ENCODE data around the gene USP36.

The USP36 gene

DNA sequence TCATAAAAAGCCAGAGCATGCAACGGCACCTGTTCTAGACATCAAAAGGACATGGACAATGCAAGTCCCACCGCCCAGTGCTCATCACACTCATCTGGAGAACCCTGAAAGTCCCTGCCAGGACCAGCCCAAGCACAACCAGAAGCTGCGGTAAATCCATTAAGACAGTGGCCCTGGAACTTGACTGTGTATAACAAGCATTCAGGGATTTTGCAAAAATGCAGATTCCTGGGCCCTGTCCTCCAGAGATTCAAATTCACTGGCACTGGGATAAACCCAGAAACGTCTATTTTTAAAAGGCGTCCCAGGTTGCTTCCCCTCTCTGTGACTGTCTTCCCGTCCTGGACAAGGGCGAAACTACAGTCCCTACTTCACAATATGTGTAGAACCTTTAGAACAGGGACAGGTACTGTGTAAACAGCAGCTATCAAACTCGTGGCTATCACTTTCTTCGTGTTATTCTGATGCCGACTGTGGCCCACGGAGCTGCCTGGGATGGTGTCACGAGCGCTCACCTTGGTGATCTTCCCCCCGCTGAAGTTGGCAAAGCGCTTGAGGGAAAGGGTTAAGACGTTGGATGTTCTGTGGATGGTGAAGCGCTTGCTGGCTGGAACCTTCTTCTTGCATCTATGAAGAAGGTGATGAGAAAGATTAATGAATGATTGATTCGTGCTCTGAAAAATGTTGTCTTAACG is 22.3 kb downstream of the USP36 start:
- no peak for DNase-seq (ENCODE audit: low read depth in 2 of 3, low spot score in 1 of 3)

DNA sequence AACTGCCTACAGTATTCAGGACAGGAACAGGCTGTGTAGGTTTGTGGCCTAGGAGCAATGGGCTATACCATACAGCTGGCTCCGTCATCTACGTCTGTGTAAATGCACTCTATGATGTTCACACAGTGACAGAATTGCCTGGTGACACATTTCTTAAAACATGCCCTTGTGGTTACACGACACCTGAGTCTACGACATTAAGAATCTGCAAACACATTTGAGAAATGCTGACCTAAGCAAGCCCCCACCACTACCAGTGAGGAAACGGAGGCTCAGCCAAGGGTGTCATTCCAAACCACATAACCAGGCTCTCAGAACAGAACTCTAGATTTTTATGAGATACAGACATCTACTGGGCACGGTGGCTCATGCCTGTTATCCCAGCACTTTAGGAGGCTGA is 23.5 kb downstream of the USP36 start:
- peak in 2 of 3 donors; percentile 54 to 69 for DNase-seq (ENCODE audit: low read depth in 2 of 3, low spot score in 1 of 3)

DNA sequence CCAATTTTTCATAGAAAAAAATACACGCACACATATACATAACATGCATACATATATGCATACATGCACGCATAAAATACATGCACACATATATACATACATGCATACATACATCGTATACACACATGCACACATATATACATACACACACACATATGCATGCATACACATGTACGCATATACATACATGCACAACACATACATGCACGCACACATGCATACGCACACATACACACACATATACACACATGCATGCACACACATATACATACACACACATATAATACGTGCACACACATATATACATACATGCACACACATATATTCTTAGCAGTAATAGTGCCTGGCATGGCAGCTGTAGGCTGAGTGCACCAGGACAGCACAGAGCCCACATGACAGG is 24.9 kb downstream of the USP36 start:
- DNase-seq (ENCODE audit: low read depth in 2 of 3, low spot score in 1 of 3): no peak

DNA sequence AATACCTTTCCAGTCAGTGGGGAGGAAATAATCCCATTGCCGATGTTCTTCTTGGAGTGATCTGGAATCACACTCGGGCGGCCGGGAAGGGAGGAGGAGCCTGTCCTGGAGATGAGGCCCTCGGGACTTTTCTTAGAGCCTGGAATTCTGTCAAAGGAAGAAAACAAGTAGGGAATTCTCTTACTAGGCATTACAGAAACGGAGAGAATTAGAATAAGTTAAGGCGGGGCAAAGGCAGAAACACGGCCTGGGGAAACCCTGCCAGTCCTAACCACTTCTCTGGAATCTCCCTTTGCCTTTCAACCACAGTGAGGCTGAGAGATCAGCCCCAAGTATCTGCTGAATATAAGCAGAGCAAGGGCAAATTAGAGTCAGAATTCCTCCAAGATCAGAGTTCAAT is 27.8 kb downstream of the USP36 start:
- DNase-seq (ENCODE audit: low read depth in 2 of 3, low spot score in 1 of 3): no peak

DNA sequence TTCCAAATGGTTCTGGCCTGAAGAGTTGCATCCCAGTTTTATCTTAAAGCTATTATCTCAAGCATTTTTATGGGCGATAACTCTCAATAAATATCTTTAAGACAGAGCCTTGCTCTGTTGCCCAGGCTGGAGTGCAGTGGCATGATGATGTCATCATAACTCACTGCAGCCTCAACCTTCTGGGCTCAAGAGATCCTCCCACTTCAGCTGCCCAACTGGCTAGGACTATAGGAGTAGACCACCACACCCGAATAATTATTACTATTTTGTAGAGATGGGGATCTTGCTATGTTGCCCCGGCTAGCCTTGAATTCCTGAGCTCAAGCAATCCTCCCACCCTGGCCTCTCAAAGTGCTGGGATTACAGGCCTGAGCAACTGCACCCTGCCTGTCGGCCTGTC is 32.5 kb downstream of the USP36 start:
- no peak for DNase-seq (ENCODE audit: low read depth in 2 of 3, low spot score in 1 of 3)

DNA sequence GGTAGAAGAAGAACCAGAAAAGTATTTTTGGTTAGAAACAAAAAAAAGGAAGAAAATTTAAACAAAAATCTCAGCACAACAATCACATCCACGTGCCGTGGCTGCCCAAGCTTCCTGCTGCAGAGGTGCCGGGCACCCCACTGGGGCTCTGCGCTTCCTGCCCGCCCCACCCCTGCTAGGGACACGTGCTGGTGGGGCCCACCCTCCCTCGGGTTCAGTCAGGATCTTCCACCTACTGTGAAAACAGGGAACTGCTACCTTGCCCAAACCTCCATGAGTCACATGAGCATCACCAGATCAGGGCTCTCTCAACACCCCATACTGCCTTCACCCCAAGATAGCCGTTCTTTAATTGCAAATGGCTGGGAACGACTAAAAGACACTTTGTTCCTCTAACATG is 34.2 kb downstream of the USP36 start:
- DNase-seq (ENCODE audit: low read depth in 2 of 3, low spot score in 1 of 3): peak in 1 of 3 donors; percentile 50

DNA sequence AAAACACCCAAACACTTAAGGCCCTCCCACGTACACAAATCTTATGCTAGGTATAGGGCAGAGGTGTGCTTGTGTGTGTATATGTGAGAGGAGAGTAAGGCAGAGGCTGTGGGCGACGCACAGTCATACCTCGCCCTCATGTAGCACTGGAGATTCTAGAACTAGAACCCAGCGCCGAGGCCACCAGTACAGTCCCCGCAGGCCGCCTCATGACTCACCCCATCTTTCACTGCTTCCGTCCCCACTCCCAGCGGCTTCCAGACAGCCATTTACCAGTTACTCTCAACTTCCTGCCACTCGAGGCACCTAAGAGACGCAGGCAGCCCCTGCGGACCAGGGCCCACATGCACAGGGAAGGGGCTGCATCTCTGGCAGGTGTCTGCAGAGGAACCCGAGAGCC is 35.3 kb downstream of the USP36 start:
- peak; percentile 63 to 76 (median 67) for DNase-seq (ENCODE audit: low read depth in 2 of 3, low spot score in 1 of 3)

DNA sequence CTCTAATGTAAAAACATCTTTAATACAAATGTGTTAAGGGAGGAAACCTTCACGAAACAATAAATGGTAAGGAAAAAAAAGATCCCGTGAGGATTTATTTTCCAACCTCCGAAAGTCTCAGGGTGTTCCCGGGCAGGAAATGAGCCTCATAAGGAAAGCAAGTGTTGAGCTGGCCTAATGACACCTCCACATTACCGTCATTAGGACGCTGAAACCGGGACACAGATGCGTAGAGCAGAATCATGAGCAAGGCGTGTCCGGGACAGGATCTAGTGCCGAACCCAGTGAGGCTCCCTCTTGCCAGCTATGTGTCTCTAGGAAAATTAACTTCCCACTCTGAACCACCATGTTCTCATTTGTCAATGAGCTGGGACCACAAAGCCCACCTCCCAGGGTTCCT is 35.8 kb downstream of the USP36 start:
- DNase-seq (ENCODE audit: low read depth in 2 of 3, low spot score in 1 of 3): no peak

DNA sequence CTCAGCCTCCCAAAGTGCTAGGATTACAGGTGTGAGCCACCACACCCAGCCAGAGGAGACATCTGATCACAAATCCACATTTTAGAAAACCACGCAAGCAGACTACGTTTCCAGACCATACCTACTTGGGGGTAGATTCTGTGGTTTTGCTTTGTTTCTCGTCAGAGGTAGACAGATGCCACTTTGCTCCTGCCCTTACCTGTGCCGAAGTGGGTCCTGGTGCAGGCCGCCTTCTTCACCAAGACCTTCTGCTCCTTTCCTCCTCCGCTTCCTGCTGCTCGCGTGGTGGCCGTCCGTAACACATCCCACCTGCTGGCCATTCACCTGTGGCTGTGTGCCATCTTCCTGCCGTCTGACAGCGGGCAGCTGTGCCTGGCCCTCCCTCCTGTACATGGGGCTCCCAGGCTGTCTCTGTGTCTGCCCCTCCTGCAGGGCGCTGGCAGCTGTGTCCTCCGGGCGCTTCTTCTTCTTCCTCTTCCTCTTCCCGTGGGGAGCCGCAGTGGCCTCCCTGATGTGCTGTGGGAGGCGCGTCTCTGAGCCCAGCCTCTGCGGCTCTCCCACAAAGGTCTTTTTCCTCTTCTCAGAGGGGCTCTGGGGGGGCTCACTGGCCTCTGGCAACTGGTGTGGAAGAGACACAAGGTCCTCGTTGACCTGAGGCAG is 37.3 kb downstream of the USP36 start:
- no peak for DNase-seq (ENCODE audit: low read depth in 2 of 3, low spot score in 1 of 3)

DNA sequence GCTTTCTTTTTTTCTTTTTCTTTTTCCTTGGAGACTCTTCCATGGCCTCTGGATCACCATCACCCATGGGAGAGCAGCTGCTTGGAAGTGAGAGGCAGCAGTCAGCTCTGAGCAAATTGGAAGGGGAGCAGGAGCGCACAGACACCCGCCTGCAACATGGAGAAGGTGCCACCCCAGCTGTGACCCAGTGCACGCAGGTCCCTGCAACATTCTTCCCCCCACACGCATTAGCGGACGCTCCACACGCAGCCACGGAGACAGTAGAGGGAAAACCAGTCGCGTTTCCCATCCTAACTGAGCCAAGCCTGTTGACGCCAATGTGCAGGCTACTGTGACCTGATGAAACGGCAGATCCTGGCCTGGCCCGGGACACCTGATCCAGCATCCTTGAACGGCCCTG is 38.2 kb downstream of the USP36 start:
- no peak for DNase-seq (ENCODE audit: low read depth in 2 of 3, low spot score in 1 of 3)

DNA sequence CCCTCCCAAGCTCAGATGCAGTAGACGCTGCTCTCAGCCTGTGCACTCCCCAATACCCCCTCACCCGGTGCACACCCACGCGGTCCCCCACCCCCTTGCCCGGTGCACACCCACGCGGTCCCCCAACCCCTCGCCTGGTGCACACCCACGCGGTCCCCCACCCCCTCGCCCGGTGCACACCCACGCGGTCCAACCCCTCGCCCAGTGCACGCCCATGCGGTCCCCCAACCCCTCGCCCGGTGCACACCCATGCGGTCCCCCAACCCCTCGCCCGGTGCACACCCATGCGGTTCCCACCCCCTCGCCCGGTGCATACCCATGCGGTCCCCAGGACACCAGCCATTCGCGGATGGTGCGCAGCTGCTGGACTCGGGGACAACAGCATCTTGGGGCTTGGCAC is 38.6 kb downstream of the USP36 start:
- no peak for DNase-seq (ENCODE audit: low read depth in 2 of 3, low spot score in 1 of 3)

DNA sequence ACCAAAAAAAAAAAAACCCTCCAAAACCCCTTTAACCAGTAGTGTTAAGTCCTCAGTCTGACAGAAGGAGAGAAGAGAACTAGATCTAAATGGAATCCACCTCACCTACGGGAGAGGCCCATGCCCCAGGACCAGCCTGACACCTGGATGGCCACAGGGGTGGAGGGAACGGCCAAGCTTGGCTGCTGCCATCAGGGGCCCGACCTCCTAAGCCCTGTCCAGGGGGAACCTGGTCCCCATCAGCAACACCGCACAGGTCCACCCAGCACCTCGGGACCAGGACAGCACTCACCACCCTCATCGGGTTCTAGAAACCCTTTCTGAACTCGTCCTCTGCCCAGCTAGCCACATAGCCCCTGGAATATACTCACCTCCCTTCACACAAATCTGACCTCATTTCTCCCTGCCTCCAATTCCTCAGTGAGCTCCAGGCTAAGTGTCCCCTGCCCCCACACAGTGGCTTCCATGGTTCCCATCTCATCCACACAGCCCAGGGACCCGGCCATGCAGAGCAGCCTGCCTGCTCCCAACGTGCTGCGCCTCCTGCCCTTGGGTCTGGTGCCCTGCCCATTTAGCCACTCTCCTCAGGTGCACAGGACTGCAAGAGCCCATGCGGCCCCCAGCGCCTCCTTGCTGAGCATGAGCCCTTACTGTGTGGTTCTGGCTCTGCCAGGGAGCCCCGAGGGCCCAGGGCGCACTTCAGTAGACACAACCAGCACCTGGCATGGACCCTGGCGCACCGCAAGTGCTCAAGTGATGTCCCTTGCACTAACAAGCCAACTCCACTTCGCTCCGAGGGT is 40.3 kb downstream of the USP36 start:
- no peak for DNase-seq (ENCODE audit: low read depth in 2 of 3, low spot score in 1 of 3)

DNA sequence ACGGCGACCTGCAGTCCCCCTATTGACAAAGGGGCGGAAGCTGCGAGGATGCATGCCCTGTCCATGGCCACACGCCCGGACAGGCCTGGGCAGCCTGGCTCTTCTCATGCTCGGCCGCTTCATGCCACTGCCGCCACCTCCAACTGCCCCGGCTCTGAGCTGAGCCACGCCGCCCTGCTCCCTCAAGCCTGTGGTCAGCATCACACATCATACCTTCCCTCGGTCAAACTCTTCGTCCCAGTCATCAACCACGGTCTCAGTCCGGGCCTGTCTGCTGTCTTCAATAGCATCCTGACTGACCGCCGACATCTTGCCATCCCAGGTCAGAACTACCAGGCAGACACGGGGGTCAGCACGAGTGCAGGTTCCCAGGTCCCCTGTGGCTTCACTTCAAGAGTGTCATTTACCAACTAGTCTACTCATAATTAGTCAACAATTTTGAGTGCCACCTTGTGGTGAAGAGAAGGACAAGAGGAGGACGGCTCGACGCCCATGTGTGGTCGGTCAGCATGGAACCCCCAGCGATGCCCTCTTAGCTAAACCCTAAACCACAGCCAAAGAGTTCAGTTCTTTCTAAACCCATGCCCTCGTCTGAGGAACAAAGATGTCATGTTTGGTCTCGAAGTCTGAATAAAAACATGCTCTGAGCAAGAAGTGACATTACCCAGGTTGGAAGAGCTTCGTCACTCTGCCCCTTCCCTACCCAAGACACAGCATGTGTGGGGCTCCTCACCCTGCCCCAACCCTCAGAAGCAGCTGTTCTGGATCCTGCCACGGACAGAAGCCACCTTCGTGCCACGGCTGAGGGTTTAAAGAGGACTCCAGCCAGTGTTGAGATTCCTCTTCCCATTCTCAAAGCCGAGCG is 41.7 kb downstream of the USP36 start:
- DNase-seq (ENCODE audit: low read depth in 2 of 3, low spot score in 1 of 3): no peak

DNA sequence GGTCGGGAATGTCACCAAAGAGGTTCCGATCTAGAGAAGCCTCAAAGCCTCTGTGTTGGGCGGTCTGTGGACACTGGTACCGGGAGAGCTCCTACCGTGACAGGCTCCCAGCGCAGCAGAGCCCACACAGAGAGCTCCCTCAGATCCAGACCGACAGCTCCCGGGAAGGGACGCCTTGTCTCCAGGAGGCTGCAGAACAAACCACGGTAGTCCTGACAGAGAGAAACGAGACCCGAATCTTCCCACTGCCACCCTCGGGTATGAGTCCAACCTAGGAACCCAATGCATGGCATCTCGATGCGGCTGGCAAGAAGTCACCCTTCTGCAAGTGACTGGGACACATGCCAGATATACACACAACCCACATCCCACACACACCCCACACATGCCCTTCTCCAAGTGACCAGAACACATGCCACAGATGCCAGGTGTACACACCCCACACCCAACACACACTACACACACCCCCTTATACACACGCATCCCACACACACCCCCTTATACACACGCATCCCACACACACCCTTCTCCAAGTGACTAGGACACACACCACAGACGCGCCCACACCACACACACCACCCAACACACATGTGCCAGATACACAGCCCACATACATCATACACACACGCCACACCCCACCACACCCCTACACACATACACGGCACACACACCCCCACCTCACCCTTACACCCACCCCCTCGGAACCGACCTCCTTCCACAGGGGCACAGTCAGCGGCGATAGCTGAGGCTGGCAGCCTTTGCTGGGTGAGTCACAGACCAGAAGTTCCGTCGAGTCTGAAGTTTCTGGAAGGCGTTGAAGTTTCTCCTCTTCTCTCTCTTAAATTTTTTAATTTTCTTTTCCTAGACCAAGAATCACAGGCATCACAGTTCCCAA is 42.7 kb downstream of the USP36 start:
- no peak for DNase-seq (ENCODE audit: low read depth in 2 of 3, low spot score in 1 of 3)

DNA sequence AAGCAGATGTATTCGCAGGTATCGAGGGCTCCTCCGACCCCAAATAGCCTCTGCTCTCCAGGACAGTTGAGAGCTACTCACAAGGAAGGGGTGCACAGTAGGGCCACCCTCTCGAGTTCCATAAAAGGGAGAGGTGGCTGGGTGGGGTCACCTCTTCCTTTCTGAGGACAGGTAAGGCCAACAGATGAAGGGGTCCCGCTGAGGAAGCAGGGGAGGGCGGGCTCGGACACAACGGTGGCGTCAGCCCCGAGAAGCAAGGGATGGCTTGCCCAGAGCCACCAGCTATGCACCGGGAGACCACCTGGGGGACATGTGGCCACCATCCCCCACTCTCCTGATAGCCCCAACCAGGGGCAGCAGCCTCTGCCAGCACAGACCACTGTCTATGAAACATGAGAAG is 43.4 kb downstream of the USP36 start:
- no peak for DNase-seq (ENCODE audit: low read depth in 2 of 3, low spot score in 1 of 3)

DNA sequence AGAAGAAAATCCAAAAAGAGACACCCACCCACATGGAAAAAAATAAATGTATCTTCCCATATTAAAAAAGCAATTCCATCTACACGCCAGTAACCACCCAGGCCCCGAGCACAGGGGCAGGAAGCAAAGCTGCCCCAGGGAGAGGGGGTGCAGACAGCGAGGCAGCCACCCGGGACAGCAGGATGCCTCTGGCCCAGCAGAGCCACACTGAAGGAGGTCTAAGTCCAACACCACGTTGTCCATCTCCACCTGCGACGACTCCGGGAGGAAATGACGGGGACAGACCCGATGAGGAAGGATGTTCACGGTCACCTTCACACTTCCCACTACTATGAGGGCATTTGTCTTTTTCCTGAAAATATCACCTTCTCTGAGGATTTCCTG is 44.1 kb downstream of the USP36 start:
- DNase-seq (ENCODE audit: low read depth in 2 of 3, low spot score in 1 of 3): no peak

DNA sequence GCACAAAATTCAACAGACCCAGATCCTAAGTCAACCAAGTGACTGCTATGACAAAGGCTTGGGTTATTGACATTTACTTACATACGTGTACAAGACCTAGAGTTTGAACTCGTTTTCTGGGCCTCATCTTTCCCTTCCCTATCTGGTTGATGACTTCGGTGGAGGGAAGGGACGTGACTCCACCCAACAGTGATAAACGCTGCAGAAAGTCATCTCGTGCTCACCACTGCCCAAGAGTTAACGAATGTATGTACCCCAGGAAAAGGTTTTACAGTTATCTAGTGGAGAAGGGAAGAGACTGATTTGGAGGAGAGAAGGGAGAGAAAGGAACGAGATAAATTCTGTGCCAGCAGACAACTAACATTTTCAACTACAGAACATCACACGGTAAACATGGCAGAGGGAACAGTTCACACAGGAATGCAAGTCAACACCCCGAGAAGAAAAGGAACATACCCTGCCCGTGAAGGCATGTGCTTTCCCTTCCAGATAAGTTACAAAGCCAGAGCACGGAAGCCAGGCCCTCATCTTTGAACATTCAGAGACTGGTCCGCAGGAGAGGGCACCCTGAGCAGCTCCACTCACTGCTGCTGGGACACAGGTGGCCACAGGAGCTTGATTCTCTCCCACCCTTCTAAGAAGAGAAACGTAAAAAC is 44.6 kb downstream of the USP36 start:
- no peak for DNase-seq (ENCODE audit: low read depth in 2 of 3, low spot score in 1 of 3)

DNA sequence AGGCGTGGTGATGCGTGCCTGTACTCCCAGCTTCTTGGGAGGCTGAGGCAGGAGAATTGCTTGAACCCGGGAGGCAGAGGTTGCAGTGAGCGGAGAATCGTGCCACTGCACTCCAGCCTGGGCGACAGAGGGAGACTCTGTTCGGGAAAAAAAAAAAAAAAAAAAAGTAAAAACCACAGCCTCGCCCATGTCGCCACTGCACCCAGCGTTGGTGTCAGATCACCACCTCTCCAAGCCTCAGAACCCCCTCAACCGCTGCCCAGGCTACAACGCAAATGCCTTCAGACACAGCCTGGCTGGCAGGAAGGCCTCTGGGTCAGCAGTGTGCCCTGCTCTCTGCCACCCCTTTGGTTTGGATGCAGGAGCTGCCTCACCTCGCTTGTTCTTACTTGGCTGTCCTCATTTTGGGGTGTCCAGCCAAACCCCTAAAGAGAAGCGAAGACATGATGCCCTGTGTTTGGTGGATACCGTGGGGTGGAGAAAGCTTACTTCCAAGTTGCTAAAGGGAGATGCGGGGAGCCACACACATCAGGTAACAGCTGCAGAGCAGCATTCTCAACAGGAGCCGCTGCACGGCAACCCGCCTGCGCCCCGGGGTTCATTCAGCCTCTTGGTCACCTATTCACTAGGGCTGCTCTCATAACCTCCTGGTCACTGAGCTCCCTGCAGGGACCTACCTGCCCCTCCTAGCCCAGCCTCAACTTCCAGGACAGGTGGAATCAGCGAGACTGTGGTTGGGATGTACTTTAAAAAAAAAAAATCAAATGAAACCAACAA is 45.6 kb downstream of the USP36 start:
- DNase-seq (ENCODE audit: low read depth in 2 of 3, low spot score in 1 of 3): no peak

DNA sequence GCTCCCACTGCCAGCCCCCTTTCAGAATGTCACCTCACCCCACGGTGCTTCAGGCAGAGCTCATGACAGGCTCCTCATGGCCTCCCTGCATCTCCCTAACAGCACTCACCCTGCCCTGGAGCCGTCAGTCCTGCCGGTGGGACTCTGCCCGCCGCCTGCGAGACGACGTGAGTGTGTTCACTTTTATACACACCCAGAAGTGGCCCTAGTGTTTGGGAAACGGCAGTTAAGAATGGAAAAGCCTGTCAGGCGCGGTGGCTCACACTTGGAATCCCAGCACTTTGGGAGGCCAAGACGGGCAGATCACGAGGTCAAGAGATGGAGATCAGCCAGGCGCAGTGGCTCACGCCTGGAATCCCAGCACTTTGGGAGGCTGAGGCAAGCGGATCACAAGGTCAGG is 46.2 kb downstream of the USP36 start:
- DNase-seq (ENCODE audit: low read depth in 2 of 3, low spot score in 1 of 3): no peak

Data from stimulated activated CD4-positive, alpha-beta T cell treated with anti-CD3 and anti-CD28 coated beads, Interleukin-12 subunit alpha, Interleukin-12 subunit beta, amount 100 ng/mL, for 48 hours (primary cell).